ENCODE results near the gene TRIM47. TPM values are rescaled to one million over a fixed set of nuclear protein-coding genes. Genes with fewer than 3 reads are reported as not detected.

Gene TRIM47
- total and polyA plus RNA-seq, 2 experiments from 2014 or later: 1.2 to 1.4 TPM

GRCh38 chr17:75842411-75842810 lies 36.0 kb downstream of the TRIM47 start:
- Histone ChIP-seq H3K79me2 (ENCODE audit: insufficient read depth) (no peaks in the 10 kb centered on the region), H3K9me2 (ENCODE audit: insufficient read depth) (no peaks in the 10 kb centered on the region), H3K4me2 (ENCODE audit: unreplicated experiment) (no peak overlapping the region), H3K36me3 (ENCODE audit: low read depth) (no peaks in the 10 kb centered on the region), H3K27ac (no peak overlapping the region), H3K9ac (no peak overlapping the region), H3F3A (ENCODE audit: insufficient read depth) (no peaks in the 10 kb centered on the region), H2AFZ (no peak overlapping the region), H3K4me1 (ENCODE audit: insufficient read depth) (peaks cover 3% of the 10 kb centered on the region), H4K20me1 (ENCODE audit: insufficient read depth) (no peaks in the 10 kb centered on the region), H3K4me3 (no peak overlapping the region), H3K9me3 (ENCODE audit: low read depth) (no peaks in the 10 kb centered on the region), H3K27me3 (replicated peaks; ENCODE audit: insufficient read depth) (no peaks in the 10 kb centered on the region)
- in situ Hi-C loops (cut with MboI): no loop called here
- TF ChIP-seq EZH2phosphoT487 (IDR thresholded peaks at IDR 0.05; ENCODE audit: insufficient read depth, low read depth) (no peak), EZH2 (IDR thresholded peaks at IDR 0.05; ENCODE audit: insufficient read depth, poor library complexity, severe bottlenecking) (no peak)
- 77 to 79% methylated on average over 15 to 18 of the region's 18 CpGs for WGBS, 2 experiments (ENCODE audit: low coverage in 1 of 2, low lambda C conversion rate in 2 of 2, missing lambda C conversion rate in 2 of 2)
- DNase-seq: no peak

- 72 to 74% methylated on average over 7 of the region's 7 CpGs for WGBS, 2 experiments (ENCODE audit: low coverage in 1 of 2, low lambda C conversion rate in 2 of 2, missing lambda C conversion rate in 2 of 2)
- Histone ChIP-seq H3K27ac (no peak overlapping the region), H3K79me2 (ENCODE audit: insufficient read depth) (no peaks in the 10 kb centered on the region), H4K20me1 (ENCODE audit: insufficient read depth) (no peaks in the 10 kb centered on the region), H3K4me3 (no peak overlapping the region), H3K27me3 (replicated peaks; ENCODE audit: insufficient read depth) (no peaks in the 10 kb centered on the region), H3K9ac (no peak overlapping the region), H2AFZ (no peak overlapping the region), H3F3A (ENCODE audit: insufficient read depth) (no peaks in the 10 kb centered on the region), H3K4me1 (ENCODE audit: insufficient read depth) (peaks cover 3% of the 10 kb centered on the region), H3K4me2 (ENCODE audit: unreplicated experiment) (no peak overlapping the region), H3K9me3 (ENCODE audit: low read depth) (no peaks in the 10 kb centered on the region), H3K36me3 (ENCODE audit: low read depth) (no peaks in the 10 kb centered on the region), H3K9me2 (ENCODE audit: insufficient read depth) (no peaks in the 10 kb centered on the region)
- TF ChIP-seq EZH2phosphoT487 (IDR thresholded peaks at IDR 0.05; ENCODE audit: insufficient read depth, low read depth) (no peak), EZH2 (IDR thresholded peaks at IDR 0.05; ENCODE audit: insufficient read depth, poor library complexity, severe bottlenecking) (no peak)
- in situ Hi-C loops (cut with MboI): no loop called here
- DNase-seq: no peak
Observed at GRCh38 chr17:75840799-75841164, 37.6 kb downstream of the TRIM47 start.

- no peaks in the 10 kb centered on the region for H3K9me2 ChIP-seq (ENCODE audit: insufficient read depth)
- no peak for DNase-seq
- no peak overlapping the region for H3K4me2 ChIP-seq (ENCODE audit: unreplicated experiment)
- H3K36me3 ChIP-seq (ENCODE audit: low read depth): no peaks in the 10 kb centered on the region
- no peaks in the 10 kb centered on the region; the same call in 1 of the 2 replicates for H3K4me1 ChIP-seq (ENCODE audit: insufficient read depth)
- 89 to 90% methylated on average over 26 to 35 of the region's 36 CpGs for WGBS, 2 experiments (ENCODE audit: low coverage in 1 of 2, low lambda C conversion rate in 2 of 2, missing lambda C conversion rate in 2 of 2)
- H3K4me3 ChIP-seq: no peak overlapping the region
- no peaks in the 10 kb centered on the region for H3K79me2 ChIP-seq (ENCODE audit: insufficient read depth)
- H3K27ac ChIP-seq: no peak overlapping the region
- no peaks in the 10 kb centered on the region for H3F3A ChIP-seq (ENCODE audit: insufficient read depth)
- TF ChIP-seq EZH2 (IDR thresholded peaks at IDR 0.05; ENCODE audit: insufficient read depth, poor library complexity, severe bottlenecking) (no peak), EZH2phosphoT487 (IDR thresholded peaks at IDR 0.05; ENCODE audit: insufficient read depth, low read depth) (no peak)
- H2AFZ ChIP-seq: no peak overlapping the region
- no peaks in the 10 kb centered on the region for H4K20me1 ChIP-seq (ENCODE audit: insufficient read depth)
- H3K9ac ChIP-seq: no peak overlapping the region
- H3K27me3 ChIP-seq (replicated peaks; ENCODE audit: insufficient read depth): no peaks in the 10 kb centered on the region
- in situ Hi-C loops (cut with MboI): no loop called here
- no peaks in the 10 kb centered on the region for H3K9me3 ChIP-seq (ENCODE audit: low read depth)
Observed at GRCh38 chr17:75839942-75840798, 38.2 kb downstream of the TRIM47 start.

- Histone ChIP-seq H3K9ac (no peak overlapping the region), H3K27me3 (replicated peaks; ENCODE audit: insufficient read depth) (no peaks in the 10 kb centered on the region), H3K79me2 (ENCODE audit: insufficient read depth) (no peaks in the 10 kb centered on the region), H4K20me1 (ENCODE audit: insufficient read depth) (no peaks in the 10 kb centered on the region), H3K9me2 (ENCODE audit: insufficient read depth) (no peaks in the 10 kb centered on the region), H3K9me3 (ENCODE audit: low read depth) (no peaks in the 10 kb centered on the region), H3K4me3 (no peak overlapping the region), H3F3A (ENCODE audit: insufficient read depth) (no peaks in the 10 kb centered on the region), H3K36me3 (ENCODE audit: low read depth) (no peaks in the 10 kb centered on the region), H3K4me2 (ENCODE audit: unreplicated experiment) (no peak overlapping the region), H3K27ac (no peak overlapping the region), H2AFZ (no peak overlapping the region), H3K4me1 (ENCODE audit: insufficient read depth) (no peaks in the 10 kb centered on the region)
- in situ Hi-C loops (cut with MboI): no loop called here
- TF ChIP-seq EZH2phosphoT487 (IDR thresholded peaks at IDR 0.05; ENCODE audit: insufficient read depth, low read depth) (no peak), EZH2 (IDR thresholded peaks at IDR 0.05; ENCODE audit: insufficient read depth, poor library complexity, severe bottlenecking) (no peak)
- no peak for DNase-seq
- whole genome bisulfite sequencing, 2 experiments (ENCODE audit: low coverage in 1 of 2, low lambda C conversion rate in 2 of 2, missing lambda C conversion rate in 2 of 2): 93 to 96% methylated on average over 15 of the region's 15 CpGs
Observed at GRCh38 chr17:75838410-75838809, 40.0 kb downstream of the TRIM47 start.
